H1 (cell line): ENCODE data around the gene LBP. TPM values are rescaled to one million over a fixed set of nuclear protein-coding genes. Genes with fewer than 3 reads are reported as not detected.
A peak's percentile ranks its signal among the peaks of the same experiment; 100 is the strongest.

ENCODE experiments used
- CTCF ChIA-PET: fragments of 300-600 bp; sonication (Branson Sonifier 250); formaldehyde crosslinking; loops from one replicate; lab custom pipeline; 2021; ENCODE audit not compliant: partially characterized antibody; lab: Charles Lee
- POLR2A ChIA-PET: fragments of 300-600 bp; sonication (Branson Sonifier 250); formaldehyde crosslinking; loops from one replicate; lab custom pipeline; 2021; ENCODE audit warnings: inconsistent platforms; ENCODE audit not compliant: partially characterized antibody; lab: Charles Lee
- DNase-seq, 2 experiments: peaks; one replicate each; pipeline versions ENCODE4 v3.0.0 to v3.0.0-alpha.2; 2010 to 2022; ENCODE audit warnings: low spot score in 2 of 2, low read depth in 1 of 2, mixed read lengths in 1 of 2
- FAIRE-seq: peaks from 2 replicates; lab custom pipeline; 2011; peaks lifted over from hg19 to GRCh38; lab: Jason Lieb, UNC
- H2AFZ ChIP-seq: 2 replicates; pipeline ENCODE4 v1.8.1; 2012; ENCODE audit warnings: low read length, inconsistent platforms
- H2AK5ac ChIP-seq: 2 replicates; pipeline ENCODE4 v1.6.1; 2013; ENCODE audit warnings: low read depth, low read length
- H2BK120ac ChIP-seq: replicated peaks from 2 replicates; pipeline ENCODE3; 2013; ENCODE audit warnings: low read depth, low read length, inconsistent platforms
- H2BK12ac ChIP-seq: 2 replicates; pipeline ENCODE4 v1.6.1; 2013; ENCODE audit warnings: low read depth, low read length
- H2BK15ac ChIP-seq: 2 replicates; pipeline ENCODE4 v1.6.1; 2013; ENCODE audit warnings: low read length
- H2BK20ac ChIP-seq: 2 replicates; pipeline ENCODE4 v1.6.1; 2013; ENCODE audit warnings: low read length
- H2BK5ac ChIP-seq: 2 replicates; pipeline ENCODE4 v1.6.1; 2013; ENCODE audit warnings: low read depth, low read length
- H3K14ac ChIP-seq: 2 replicates; pipeline ENCODE4 v1.6.1; 2013; ENCODE audit warnings: inconsistent platforms; ENCODE audit not compliant: insufficient read length
- H3K18ac ChIP-seq: 2 replicates; pipeline ENCODE4 v1.6.1; 2013; ENCODE audit warnings: low read length; ENCODE audit errors: extremely low read depth
- H3K23ac ChIP-seq: 2 replicates; pipeline ENCODE4 v1.6.1; 2013; ENCODE audit warnings: inconsistent platforms; ENCODE audit not compliant: insufficient read length
- H3K23me2 ChIP-seq: 2 replicates; pipeline ENCODE4 v1.6.1; 2013; ENCODE audit warnings: low read depth, low read length
- H3K27ac ChIP-seq: 2 replicates; pipeline ENCODE4 v1.6.1; 2011; ENCODE audit warnings: low read depth, low read length, inconsistent platforms
- H3K27me3 ChIP-seq, 4 experiments: replicated peaks in 1 of 4; 1 replicate in 1 of 4; 2 replicates in 3 of 4; pipeline versions ENCODE4 v1.6.1 to v1.8.1; 2011 to 2013; ENCODE audit warnings: low read length in 3 of 4, mild to moderate bottlenecking in 3 of 4, inconsistent platforms in 2 of 4, mixed read lengths in 2 of 4, moderate library complexity in 1 of 4; ENCODE audit not compliant: control insufficient read depth in 3 of 4, insufficient read depth in 3 of 4; ENCODE audit errors: extremely low read depth in 1 of 4
- H3K36me3 ChIP-seq, 4 experiments: 2 replicates each; pipeline versions ENCODE4 v1.6.1 to v1.8.1; 2011 to 2013; ENCODE audit warnings: mild to moderate bottlenecking in 4 of 4, low read length in 3 of 4, moderate library complexity in 2 of 4, control low read depth in 1 of 4, inconsistent platforms in 1 of 4; ENCODE audit not compliant: insufficient read depth in 4 of 4, control insufficient read depth in 2 of 4
- H3K4ac ChIP-seq: replicated peaks from 2 replicates; pipeline ENCODE3; 2013; ENCODE audit warnings: low read length, low read depth, mixed read lengths, inconsistent platforms; ENCODE audit not compliant: insufficient read length
- H3K4me1 ChIP-seq, 4 experiments: replicated peaks in 1 of 4; 1 replicate in 1 of 4; 2 replicates in 3 of 4; pipeline versions ENCODE4 v1.6.1 to v1.8.1; 2011 to 2013; ENCODE audit warnings: low read length in 3 of 4, inconsistent platforms in 2 of 4, mixed read lengths in 1 of 4; ENCODE audit not compliant: insufficient read depth in 4 of 4, control insufficient read depth in 3 of 4
- H3K4me2 ChIP-seq, 2 experiments: 2 replicates each; pipeline versions ENCODE4 v1.6.1 to v1.8.1; 2011 to 2013; ENCODE audit warnings: low read depth in 2 of 2, low read length in 2 of 2, control low read depth in 1 of 2, inconsistent platforms in 1 of 2, mild to moderate bottlenecking in 1 of 2; ENCODE audit not compliant: insufficient read depth in 1 of 2
- H3K4me3 ChIP-seq, 4 experiments: fragments of 200-600, 300-600 bp in 1 of 4; sonication (generic), shearing (Covaris generic), sonication (Bioruptor Twin) in 1 of 4; 2 replicates each; pipeline versions ENCODE4 v1.5.1 to v1.8.1; 2011 to 2016; ENCODE audit warnings: low read length in 4 of 4, low read depth in 3 of 4, control low read depth in 2 of 4, inconsistent platforms in 2 of 4, mild to moderate bottlenecking in 2 of 4, mixed read lengths in 1 of 4, moderate library complexity in 1 of 4; ENCODE audit not compliant: insufficient read depth in 2 of 4; ENCODE audit errors: extremely low read depth in 1 of 4
- H3K56ac ChIP-seq: replicated peaks from 2 replicates; pipeline ENCODE3; 2013; ENCODE audit warnings: low read depth, mild to moderate bottlenecking, mixed read lengths, low read length, inconsistent platforms; ENCODE audit not compliant: insufficient read length
- H3K79me1 ChIP-seq: 2 replicates; pipeline ENCODE4 v1.6.1; 2013; ENCODE audit warnings: low read depth, low read length, control low read depth
- H3K79me2 ChIP-seq, 2 experiments: 2 replicates each; pipeline versions ENCODE4 v1.6.1 to v1.8.1; 2012 to 2013; ENCODE audit warnings: low read length in 2 of 2, mild to moderate bottlenecking in 2 of 2, inconsistent platforms in 1 of 2; ENCODE audit not compliant: insufficient read depth in 2 of 2, control insufficient read depth in 1 of 2
- H3K9ac ChIP-seq, 4 experiments: replicated peaks in 1 of 4; 1 replicate in 1 of 4; 2 replicates in 3 of 4; pipeline versions ENCODE4 v1.6.1 to v1.8.1; 2011 to 2013; ENCODE audit warnings: low read depth in 3 of 4, low read length in 3 of 4, control low read depth in 2 of 4, mild to moderate bottlenecking in 2 of 4, moderate library complexity in 2 of 4, inconsistent platforms in 1 of 4; ENCODE audit errors: extremely low read depth in 1 of 4
- H3K9me3 ChIP-seq, 2 experiments: 2 replicates each; pipeline versions ENCODE4 v1.6.1 to v1.8.1; 2012 to 2013; ENCODE audit warnings: mild to moderate bottlenecking in 2 of 2, moderate library complexity in 2 of 2, control low read depth in 1 of 2, inconsistent platforms in 1 of 2, low read depth in 1 of 2, low read length in 1 of 2, mixed read lengths in 1 of 2; ENCODE audit not compliant: insufficient read depth in 2 of 2
- H4K20me1 ChIP-seq, 2 experiments: replicated peaks in 1 of 2; 2 replicates each; pipeline versions ENCODE3 to v1.8.1; 2011 to 2013; ENCODE audit warnings: inconsistent platforms in 2 of 2, low read length in 2 of 2, mild to moderate bottlenecking in 1 of 2; ENCODE audit not compliant: insufficient read depth in 2 of 2, control insufficient read depth in 1 of 2
- H4K5ac ChIP-seq: 2 replicates; pipeline ENCODE4 v1.6.1; 2013; ENCODE audit warnings: low read length, low read depth, mixed read lengths, inconsistent platforms; ENCODE audit not compliant: insufficient read length
- H4K8ac ChIP-seq: 2 replicates; pipeline ENCODE4 v1.8.0; 2013; ENCODE audit warnings: mild to moderate bottlenecking, moderate library complexity, low read length, inconsistent platforms; ENCODE audit not compliant: insufficient read depth; ENCODE audit errors: extremely low read depth
- H4K91ac ChIP-seq: replicated peaks from 2 replicates; pipeline ENCODE3; 2013; ENCODE audit warnings: low read length, mixed read lengths, inconsistent platforms; ENCODE audit not compliant: insufficient read length
- BACH1 ChIP-seq: IDR thresholded peaks from 2 replicates; pipeline ENCODE4 v1.6.1; 2012; ENCODE audit warnings: low read length, improper control_type of control experiment
- BCL11A ChIP-seq, 2 experiments: IDR thresholded peaks; one replicate each; pipeline ENCODE4 v1.6.1; 2011; ENCODE audit warnings: low read depth in 2 of 2, low read length in 2 of 2, mild to moderate bottlenecking in 2 of 2
- EGR1 ChIP-seq: IDR thresholded peaks from 2 replicates; pipeline ENCODE4 v1.6.1; 2011; ENCODE audit warnings: low read depth, low read length, borderline replicate concordance
- HDAC2 ChIP-seq, 2 experiments: fragments of 300-600 bp in 1 of 2; sonication (generic) in 1 of 2; IDR thresholded peaks; 2 replicates each; pipeline ENCODE4 v1.6.1; 2011 to 2012; ENCODE audit warnings: low read depth in 2 of 2, low read length in 2 of 2, mild to moderate bottlenecking in 2 of 2, moderate library complexity in 2 of 2, borderline replicate concordance in 1 of 2, inconsistent platforms in 1 of 2
- KDM5A ChIP-seq: fragments of 200-600 bp; IDR thresholded peaks from 2 replicates; pipeline ENCODE4 v1.7.1; 2012; ENCODE audit warnings: mild to moderate bottlenecking, low read length, inconsistent platforms, mixed read lengths
- NANOG ChIP-seq: IDR thresholded peaks from 2 replicates; pipeline ENCODE4 v1.6.1; 2011; ENCODE audit warnings: low read length, low read depth, mild to moderate bottlenecking, inconsistent platforms; ENCODE audit not compliant: insufficient read depth, poor library complexity, severe bottlenecking
- POLR2AphosphoS5 ChIP-seq: IDR thresholded peaks from 2 replicates; pipeline ENCODE4 v1.6.1; 2011; ENCODE audit warnings: low read depth, low read length
- RXRA ChIP-seq: IDR thresholded peaks from 2 replicates; pipeline ENCODE4 v1.6.1; 2011; ENCODE audit warnings: low read depth, mild to moderate bottlenecking, low read length, moderate library complexity; ENCODE audit not compliant: insufficient read depth
- SIRT6 ChIP-seq: IDR thresholded peaks from one replicate; pipeline ENCODE4 v1.7.1; 2012; ENCODE audit warnings: low read length, inconsistent platforms
- SP2 ChIP-seq: IDR thresholded peaks from 2 replicates; pipeline ENCODE4 v1.6.1; 2012; ENCODE audit warnings: mild to moderate bottlenecking, low read length, inconsistent platforms
- TAF1 ChIP-seq: IDR thresholded peaks from 2 replicates; pipeline ENCODE4 v1.6.1; 2011; ENCODE audit warnings: mild to moderate bottlenecking, low read depth, low read length
- TBP ChIP-seq: IDR thresholded peaks from 2 replicates; pipeline ENCODE4 v1.6.1; 2011; ENCODE audit warnings: low read depth, low read length, improper control_type of control experiment
- TCF12 ChIP-seq: IDR thresholded peaks from 2 replicates; pipeline ENCODE4 v1.6.1; 2011; ENCODE audit warnings: low read depth, mild to moderate bottlenecking, low read length
- ZNF274 ChIP-seq: IDR thresholded peaks from 2 replicates; pipeline ENCODE4 v1.7.0; 2012; ENCODE audit warnings: low read length, borderline replicate concordance; ENCODE audit errors: extremely low read depth
- whole genome bisulfite sequencing, 2 experiments: shearing (Covaris generic) in 1 of 2; methylation state at CpG; one replicate each; pipeline versions ENCODE4 v1.1.6 to v1.1.7; 2013 to 2015; ENCODE audit warnings: low lambda C conversion rate in 2 of 2, mixed read lengths in 2 of 2, inconsistent platforms in 1 of 2, low coverage in 1 of 2, missing lambda C conversion rate in 1 of 2; ENCODE audit not compliant: insufficient replicate concordance in 2 of 2, insufficient coverage in 1 of 2, insufficient read length in 1 of 2; ENCODE audit errors: extremely low coverage in 1 of 2, missing lambda C conversion rate in 1 of 2; 5-methylcytosine and 5-hydroxymethylcytosine counted together
- polyA plus RNA-seq, 7 experiments: library from polyadenylated mRNA; depleted of rRNA in 3 of 7; stranded (reverse) in 5 of 7; unstranded in 2 of 7; fragments of >200 nt in 5 of 7; fragments of 200-250 nt in 2 of 7; gene quantifications; 1 replicate in 5 of 7; 2 replicates in 1 of 7; 4 replicates in 1 of 7; pipeline versions ENCODE4 v1.2.1 to v1.2.3, GENCODE V29; 2011 to 2013; ENCODE audit warnings: missing spikeins in 2 of 7, mixed read lengths in 2 of 7
- total RNA-seq: library from RNA; stranded (reverse); fragmentation: NEBNext Ultra II Directional; extraction: Animal tissue kit (Norgen Biotek cat#: 25700); gene quantifications from 2 replicates; pipeline ENCODE4 v1.2.1, GENCODE V29; 2021

LBP gene
- total and polyA plus RNA-seq, 2 of the 8 experiments (the other 6 are each of a cell fraction or from before 2014, with no cell fraction given): 0.60 to 0.63 TPM

- Histone ChIP-seq H3K4me3 (peak overlapping the region in 1 of 4 experiments; percentile 17; a peak in 1 of 8 replicates), H3K23ac (no peak overlapping the region), H3K56ac (no peak overlapping the region), H2BK12ac (peak overlapping the region; percentile 56; the same call in 1 of the 2 replicates), H3K4ac (no peak overlapping the region), H2BK120ac (no peak overlapping the region), H3K36me3 (no peaks in the 10 kb centered on the region), H3K79me2 (no peaks in the 10 kb centered on the region), H3K27ac (peak overlapping the region; percentile 67; the same call in 1 of the 2 replicates), H3K4me1 (peaks cover 10 to 24% (median 15%) of the 10 kb centered on the region in 4 experiments), H3K79me1 (no peaks in the 10 kb centered on the region), H2AK5ac (no peak overlapping the region), H2BK20ac (peak overlapping the region; percentile 80; the same call in 1 of the 2 replicates), H2BK5ac (peak overlapping the region; percentile 16; the same call in 1 of the 2 replicates), H2BK15ac (no peak overlapping the region; the same call in 1 of the 2 replicates), H2AFZ (no peak overlapping the region), H3K18ac (peak overlapping the region; percentile 94; the same call in 1 of the 2 replicates), H3K9me3 (peaks cover 0 to 5% of the 10 kb centered on the region in 2 experiments; a peak in 2 of 4 replicates), H4K91ac (no peak overlapping the region), H3K23me2 (no peaks in the 10 kb centered on the region), H4K20me1 (no peaks in the 10 kb centered on the region), H3K4me2 (peak overlapping the region; percentile 4 to 43), H4K5ac (peak overlapping the region; percentile 55), H3K9ac (no peak overlapping the region), H4K8ac (no peak overlapping the region), H3K27me3 (no peaks in the 10 kb centered on the region), H3K14ac (no peak overlapping the region)
- ChIA-PET POLR2A (interaction anchor here (0.9 to 3.1 kb wide), 4 partner anchors 11 to 76 kb away, joined by 4 to 11 read pairs (median 8); no protein-coding TSS in a partner anchor), CTCF (interaction anchor here (0.7 to 9.6 kb wide), 9 partner anchors 10 to 301 kb away, joined by 3 to 390 read pairs (median 3); partner anchors contain the start of gene LBP)
- FAIRE-seq (peak; percentile 98), DNase-seq (peak; percentile 57 to 62)
- WGBS, 2 experiments: 14% methylated on average over 7 of the region's 7 CpGs; no CpG with 5 or more reads in 1 of the 2 experiments
- TF ChIP-seq ZNF274: no peak
- TF ChIP-seq POLR2AphosphoS5: no peak
- TF ChIP-seq BACH1: no peak
- TF ChIP-seq BCL11A (IDR thresholded peaks at IDR 0.05; ENCODE audit: low read depth in 2 of 2, low read length in 2 of 2): no peak
- no peak for TF ChIP-seq SIRT6
- TF ChIP-seq TAF1: 0 out of 2 replicates have a peak, but pooled peaks have one; percentile 46
- TF ChIP-seq KDM5A: no peak
- peak in 1 of 2 experiments; percentile 72; a peak in 1 of 4 replicates for TF ChIP-seq HDAC2 (IDR thresholded peaks at IDR 0.05; ENCODE audit: borderline replicate concordance in 1 of 2, low read depth in 2 of 2, low read length in 2 of 2)
- TF ChIP-seq RXRA: no peak
- TF ChIP-seq EGR1: no peak
- TF ChIP-seq TBP: peak; percentile 45; the same call in 1 of the 2 replicates
- TF ChIP-seq SP2: no peak
- no peak for TF ChIP-seq TCF12
- TF ChIP-seq NANOG: peak; percentile 80
Measured at GRCh38 chr20:38342216-38342615, 4.1 kb upstream of the LBP start.
